ENCODE results near the gene EML4. TPM values are rescaled to one million over a fixed set of nuclear protein-coding genes. Genes with fewer than 3 reads are reported as not detected.
A peak's percentile ranks its signal among the peaks of the same experiment; 100 is the strongest.

Gene EML4
- total and polyA plus RNA-seq, 2 of the 13 experiments (the other 11 are each of a cell fraction or from before 2014, with no cell fraction given), result 243 to 476 TPM

GRCh38 chr2:42141687-42142546 is 27.2 kb upstream of the EML4 start (continued):
- TF ChIP-seq, protein P1, sequence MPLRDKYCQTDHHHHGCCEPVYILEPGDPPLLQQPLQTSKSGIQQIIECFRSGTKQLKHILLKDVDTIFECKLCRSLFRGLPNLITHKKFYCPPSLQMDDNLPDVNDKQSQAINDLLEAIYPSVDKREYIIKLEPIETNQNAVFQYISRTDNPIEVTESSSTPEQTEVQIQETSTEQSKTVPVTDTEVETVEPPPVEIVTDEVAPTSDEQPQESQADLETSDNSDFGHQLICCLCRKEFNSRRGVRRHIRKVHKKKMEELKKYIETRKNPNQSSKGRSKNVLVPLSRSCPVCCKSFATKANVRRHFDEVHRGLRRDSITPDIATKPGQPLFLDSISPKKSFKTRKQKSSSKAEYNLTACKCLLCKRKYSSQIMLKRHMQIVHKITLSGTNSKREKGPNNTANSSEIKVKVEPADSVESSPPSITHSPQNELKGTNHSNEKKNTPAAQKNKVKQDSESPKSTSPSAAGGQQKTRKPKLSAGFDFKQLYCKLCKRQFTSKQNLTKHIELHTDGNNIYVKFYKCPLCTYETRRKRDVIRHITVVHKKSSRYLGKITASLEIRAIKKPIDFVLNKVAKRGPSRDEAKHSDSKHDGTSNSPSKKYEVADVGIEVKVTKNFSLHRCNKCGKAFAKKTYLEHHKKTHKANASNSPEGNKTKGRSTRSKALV (CRISPR knock-in tag; IDR thresholded peaks at IDR 0.05), result no peak
- TF ChIP-seq ZNF335 (CRISPR knock-in tag; IDR thresholded peaks at IDR 0.05), result 0 out of 2 replicates have a peak, but pooled peaks have one; percentile 69
- TF ChIP-seq FOXC1 (CRISPR knock-in tag; IDR thresholded peaks at IDR 0.05; ENCODE audit: borderline replicate concordance), result no peak
- no peak for TF ChIP-seq PLRG1 (conservative IDR thresholded peaks at IDR 0.05)
- TF ChIP-seq ZFP1 (CRISPR knock-in tag; IDR thresholded peaks at IDR 0.05), result no peak
- 0 out of 2 replicates have a peak, but pooled peaks have one; percentile 21 for TF ChIP-seq ZNF350 (CRISPR knock-in tag; IDR thresholded peaks at IDR 0.05; ENCODE audit: borderline replicate concordance, low read depth)
- TF ChIP-seq ZBTB14 (CRISPR knock-in tag; IDR thresholded peaks at IDR 0.05), result no peak
- peak; percentile 12; the same call in 1 of the 2 replicates for TF ChIP-seq ZNF557 (CRISPR knock-in tag; IDR thresholded peaks at IDR 0.05)
- TF ChIP-seq, protein P2, sequence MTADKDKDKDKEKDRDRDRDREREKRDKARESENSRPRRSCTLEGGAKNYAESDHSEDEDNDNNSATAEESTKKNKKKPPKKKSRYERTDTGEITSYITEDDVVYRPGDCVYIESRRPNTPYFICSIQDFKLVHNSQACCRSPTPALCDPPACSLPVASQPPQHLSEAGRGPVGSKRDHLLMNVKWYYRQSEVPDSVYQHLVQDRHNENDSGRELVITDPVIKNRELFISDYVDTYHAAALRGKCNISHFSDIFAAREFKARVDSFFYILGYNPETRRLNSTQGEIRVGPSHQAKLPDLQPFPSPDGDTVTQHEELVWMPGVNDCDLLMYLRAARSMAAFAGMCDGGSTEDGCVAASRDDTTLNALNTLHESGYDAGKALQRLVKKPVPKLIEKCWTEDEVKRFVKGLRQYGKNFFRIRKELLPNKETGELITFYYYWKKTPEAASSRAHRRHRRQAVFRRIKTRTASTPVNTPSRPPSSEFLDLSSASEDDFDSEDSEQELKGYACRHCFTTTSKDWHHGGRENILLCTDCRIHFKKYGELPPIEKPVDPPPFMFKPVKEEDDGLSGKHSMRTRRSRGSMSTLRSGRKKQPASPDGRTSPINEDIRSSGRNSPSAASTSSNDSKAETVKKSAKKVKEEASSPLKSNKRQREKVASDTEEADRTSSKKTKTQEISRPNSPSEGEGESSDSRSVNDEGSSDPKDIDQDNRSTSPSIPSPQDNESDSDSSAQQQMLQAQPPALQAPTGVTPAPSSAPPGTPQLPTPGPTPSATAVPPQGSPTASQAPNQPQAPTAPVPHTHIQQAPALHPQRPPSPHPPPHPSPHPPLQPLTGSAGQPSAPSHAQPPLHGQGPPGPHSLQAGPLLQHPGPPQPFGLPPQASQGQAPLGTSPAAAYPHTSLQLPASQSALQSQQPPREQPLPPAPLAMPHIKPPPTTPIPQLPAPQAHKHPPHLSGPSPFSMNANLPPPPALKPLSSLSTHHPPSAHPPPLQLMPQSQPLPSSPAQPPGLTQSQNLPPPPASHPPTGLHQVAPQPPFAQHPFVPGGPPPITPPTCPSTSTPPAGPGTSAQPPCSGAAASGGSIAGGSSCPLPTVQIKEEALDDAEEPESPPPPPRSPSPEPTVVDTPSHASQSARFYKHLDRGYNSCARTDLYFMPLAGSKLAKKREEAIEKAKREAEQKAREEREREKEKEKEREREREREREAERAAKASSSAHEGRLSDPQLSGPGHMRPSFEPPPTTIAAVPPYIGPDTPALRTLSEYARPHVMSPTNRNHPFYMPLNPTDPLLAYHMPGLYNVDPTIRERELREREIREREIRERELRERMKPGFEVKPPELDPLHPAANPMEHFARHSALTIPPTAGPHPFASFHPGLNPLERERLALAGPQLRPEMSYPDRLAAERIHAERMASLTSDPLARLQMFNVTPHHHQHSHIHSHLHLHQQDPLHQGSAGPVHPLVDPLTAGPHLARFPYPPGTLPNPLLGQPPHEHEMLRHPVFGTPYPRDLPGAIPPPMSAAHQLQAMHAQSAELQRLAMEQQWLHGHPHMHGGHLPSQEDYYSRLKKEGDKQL (CRISPR knock-in tag; IDR thresholded peaks at IDR 0.05; ENCODE audit: low read depth), result 0 out of 2 replicates have a peak, but pooled peaks have one; percentile 51
- no peak for TF ChIP-seq IKZF1 (IDR thresholded peaks at IDR 0.05)
- TF ChIP-seq ATF2 (CRISPR knock-in tag; IDR thresholded peaks at IDR 0.05), result peak; percentile 75
- TF ChIP-seq ZNF292 (CRISPR knock-in tag; IDR thresholded peaks at IDR 0.05; ENCODE audit: borderline replicate concordance, low read depth), result peak; percentile 80; the same call in 1 of the 2 replicates
- peak; percentile 40; the same call in 1 of the 2 replicates for TF ChIP-seq ZNF670 (CRISPR knock-in tag; IDR thresholded peaks at IDR 0.05; ENCODE audit: borderline replicate concordance)
- TF ChIP-seq, protein P3, sequence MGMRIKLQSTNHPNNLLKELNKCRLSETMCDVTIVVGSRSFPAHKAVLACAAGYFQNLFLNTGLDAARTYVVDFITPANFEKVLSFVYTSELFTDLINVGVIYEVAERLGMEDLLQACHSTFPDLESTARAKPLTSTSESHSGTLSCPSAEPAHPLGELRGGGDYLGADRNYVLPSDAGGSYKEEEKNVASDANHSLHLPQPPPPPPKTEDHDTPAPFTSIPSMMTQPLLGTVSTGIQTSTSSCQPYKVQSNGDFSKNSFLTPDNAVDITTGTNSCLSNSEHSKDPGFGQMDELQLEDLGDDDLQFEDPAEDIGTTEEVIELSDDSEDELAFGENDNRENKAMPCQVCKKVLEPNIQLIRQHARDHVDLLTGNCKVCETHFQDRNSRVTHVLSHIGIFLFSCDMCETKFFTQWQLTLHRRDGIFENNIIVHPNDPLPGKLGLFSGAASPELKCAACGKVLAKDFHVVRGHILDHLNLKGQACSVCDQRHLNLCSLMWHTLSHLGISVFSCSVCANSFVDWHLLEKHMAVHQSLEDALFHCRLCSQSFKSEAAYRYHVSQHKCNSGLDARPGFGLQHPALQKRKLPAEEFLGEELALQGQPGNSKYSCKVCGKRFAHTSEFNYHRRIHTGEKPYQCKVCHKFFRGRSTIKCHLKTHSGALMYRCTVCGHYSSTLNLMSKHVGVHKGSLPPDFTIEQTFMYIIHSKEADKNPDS (CRISPR knock-in tag; IDR thresholded peaks at IDR 0.05), result no peak
- TF ChIP-seq, protein P4, sequence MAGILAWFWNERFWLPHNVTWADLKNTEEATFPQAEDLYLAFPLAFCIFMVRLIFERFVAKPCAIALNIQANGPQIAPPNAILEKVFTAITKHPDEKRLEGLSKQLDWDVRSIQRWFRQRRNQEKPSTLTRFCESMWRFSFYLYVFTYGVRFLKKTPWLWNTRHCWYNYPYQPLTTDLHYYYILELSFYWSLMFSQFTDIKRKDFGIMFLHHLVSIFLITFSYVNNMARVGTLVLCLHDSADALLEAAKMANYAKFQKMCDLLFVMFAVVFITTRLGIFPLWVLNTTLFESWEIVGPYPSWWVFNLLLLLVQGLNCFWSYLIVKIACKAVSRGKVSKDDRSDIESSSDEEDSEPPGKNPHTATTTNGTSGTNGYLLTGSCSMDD (CRISPR knock-in tag; IDR thresholded peaks at IDR 0.05), result no peak

Data from HepG2 (cell line).